Esophagus squamous epithelium (tissue), 5 donors: ENCODE data around the gene KRT7. TPM values are rescaled to one million over a fixed set of nuclear protein-coding genes. Genes with fewer than 3 reads are reported as not detected.

Experiments
- DNase-seq: peaks from one replicate; lab custom pipeline; 2025; lab: John Stamatoyannopoulos, UW
- H3K27ac ChIP-seq, 4 donors: fragments of 200-600 bp; sonication (generic); one replicate each; pipeline ENCODE4 v1.5.1; 2016 to 2019; ENCODE audit warnings: mild to moderate bottlenecking in 1 of 4
- H3K27me3 ChIP-seq, 4 donors: fragments of 200-600 bp; sonication (generic); 1 replicate in 3 of 4; 2 replicates in 1 of 4; pipeline versions ENCODE4 v1.5.1 to v1.6.0; 2017 to 2021; ENCODE audit warnings: antibody characterized with exemption in 1 of 4
- H3K36me3 ChIP-seq, 3 donors: fragments of 200-600 bp; sonication (generic); one replicate each; pipeline ENCODE4 v1.5.1; 2016 to 2019
- H3K4me1 ChIP-seq, 3 donors: fragments of 200-600 bp; sonication (generic); one replicate each; pipeline ENCODE4 v1.5.1; 2017 to 2019
- H3K4me3 ChIP-seq, 4 donors: fragments of 200-600 bp; sonication (generic); 1 replicate in 3 of 4; 2 replicates in 1 of 4; pipeline ENCODE4 v1.5.1; 2016 to 2019; ENCODE audit warnings: mild to moderate bottlenecking in 2 of 4, moderate library complexity in 1 of 4
- H3K9me3 ChIP-seq, 3 donors: fragments of 200-600 bp; sonication (generic); one replicate each; pipeline ENCODE4 v1.5.1; 2016 to 2019
- POLR2A ChIP-seq, 4 donors: fragments of 450-650 bp; IDR thresholded peaks; one replicate each; pipeline ENCODE4 v1.6.1; 2017; ENCODE audit warnings: antibody characterized with exemption in 4 of 4, mild to moderate bottlenecking in 4 of 4, moderate library complexity in 3 of 4
- WGBS, 2 donors: methylation state at CpG; one replicate each; pipeline ENCODE4 v1.1.5; 2018; 5-methylcytosine and 5-hydroxymethylcytosine counted together
- intact Hi-C: fragments of 100-400 bp; cut with DNase I; formaldehyde crosslinking; loops from one replicate; pipeline ENCODE4 v1.15.0; 2022
- total RNA-seq, 4 donors: library from RNA; depleted of rRNA; stranded (reverse); fragments of >200 nt; gene quantifications; one replicate each; pipeline ENCODE4 v1.1.0, GENCODE V29; 2016
- TF ChIP-seq, protein P1 (sequence below), 6 experiments: fragments of 450-650 bp in 4 of 6; fragments of 200-600 bp in 2 of 6; sonication (generic) in 2 of 6; IDR thresholded peaks; one replicate each; pipeline ENCODE4 v1.5.1; 2016 to 2019; ENCODE audit warnings: antibody characterized with exemption in 6 of 6, mild to moderate bottlenecking in 4 of 6, moderate library complexity in 4 of 6
- donor health status: DM: yes; HTN: yes; CAD: no.

Gene KRT7
- total RNA-seq, 4 donors from 2014 or later = 18.7 to 118 (median 64.4) TPM

DNA sequence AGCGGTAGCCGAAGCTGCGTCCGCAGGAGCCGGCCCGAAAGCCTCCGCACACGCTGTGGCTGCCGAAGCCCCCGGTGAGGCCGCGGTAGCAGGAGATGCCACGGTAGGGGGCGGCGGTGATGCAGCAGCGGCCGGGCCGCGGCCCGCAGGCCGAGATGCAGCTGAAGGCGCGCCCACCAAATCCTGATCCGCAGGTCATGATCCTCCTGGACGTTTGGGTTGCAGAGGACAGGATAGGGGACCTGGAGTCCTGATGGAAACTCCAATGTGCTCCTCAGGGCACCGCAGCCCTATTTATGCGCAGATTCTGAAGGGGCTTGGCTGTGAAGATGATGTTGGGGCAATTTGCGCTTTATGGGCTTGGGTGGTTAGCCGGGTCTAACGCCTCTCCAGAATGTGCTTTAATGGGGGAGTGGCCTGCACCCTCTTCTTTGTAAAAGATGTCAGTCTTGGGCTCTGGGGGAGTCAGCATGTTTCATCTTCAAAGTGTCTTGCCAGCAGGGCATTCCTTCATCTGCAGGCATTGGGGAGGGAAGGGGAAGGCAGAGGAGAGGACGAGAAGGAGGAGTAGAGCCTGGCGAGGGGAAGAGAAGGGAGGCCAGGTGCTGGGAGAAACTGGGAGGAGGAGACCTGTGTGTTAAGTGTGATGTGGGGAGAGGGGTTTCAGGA is 58.4 kb downstream of the KRT7 start, which contains the start of gene KRT81:
KRT81 (minus strand) TSS at position 268 of the 669 bp plus-strand sequence; CDS start at position 199, 69 bp downstream.
- no peak within 1 kb of the TSS for H3K27ac ChIP-seq
- 60 to 63% methylated on average over 3 to 18 of the region's 32 CpGs for WGBS, 2 donors
- no peak for DNase-seq
- no peaks in the 10 kb centered on the region for H3K4me1 ChIP-seq
- no peak within 1 kb of the TSS for H3K4me3 ChIP-seq
- H3K9me3 ChIP-seq = no peaks in the 10 kb centered on the region
- intact Hi-C loops = no loop called here
- no peaks in the 10 kb centered on the region for H3K36me3 ChIP-seq
- peaks cover 0 to 34% (median 0%) of the 10 kb centered on the region in 4 donors for H3K27me3 ChIP-seq
- no peak for TF ChIP-seq POLR2A (IDR thresholded peaks at IDR 0.05)
- TF ChIP-seq, protein P1, sequence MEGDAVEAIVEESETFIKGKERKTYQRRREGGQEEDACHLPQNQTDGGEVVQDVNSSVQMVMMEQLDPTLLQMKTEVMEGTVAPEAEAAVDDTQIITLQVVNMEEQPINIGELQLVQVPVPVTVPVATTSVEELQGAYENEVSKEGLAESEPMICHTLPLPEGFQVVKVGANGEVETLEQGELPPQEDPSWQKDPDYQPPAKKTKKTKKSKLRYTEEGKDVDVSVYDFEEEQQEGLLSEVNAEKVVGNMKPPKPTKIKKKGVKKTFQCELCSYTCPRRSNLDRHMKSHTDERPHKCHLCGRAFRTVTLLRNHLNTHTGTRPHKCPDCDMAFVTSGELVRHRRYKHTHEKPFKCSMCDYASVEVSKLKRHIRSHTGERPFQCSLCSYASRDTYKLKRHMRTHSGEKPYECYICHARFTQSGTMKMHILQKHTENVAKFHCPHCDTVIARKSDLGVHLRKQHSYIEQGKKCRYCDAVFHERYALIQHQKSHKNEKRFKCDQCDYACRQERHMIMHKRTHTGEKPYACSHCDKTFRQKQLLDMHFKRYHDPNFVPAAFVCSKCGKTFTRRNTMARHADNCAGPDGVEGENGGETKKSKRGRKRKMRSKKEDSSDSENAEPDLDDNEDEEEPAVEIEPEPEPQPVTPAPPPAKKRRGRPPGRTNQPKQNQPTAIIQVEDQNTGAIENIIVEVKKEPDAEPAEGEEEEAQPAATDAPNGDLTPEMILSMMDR (IDR thresholded peaks at IDR 0.05) = no peak

DNA sequence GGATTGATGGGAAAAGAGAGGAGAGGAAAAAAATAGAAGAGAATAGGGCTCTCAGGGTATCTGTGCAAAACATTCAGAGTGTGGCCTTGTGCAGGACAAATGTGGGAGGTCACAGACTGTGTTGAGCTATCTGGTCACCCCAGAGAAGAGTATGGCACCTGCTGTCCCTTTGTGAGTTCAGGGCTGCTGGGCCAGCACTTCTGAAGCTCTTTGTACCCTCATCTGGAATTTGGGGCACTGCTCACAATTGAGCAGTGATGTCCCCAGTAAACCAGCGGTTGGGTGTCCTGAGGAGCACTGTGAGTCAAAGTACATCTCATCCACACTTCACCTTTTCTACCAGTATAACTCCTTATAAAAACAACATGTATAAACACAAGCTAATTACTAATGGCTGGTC is 60.9 kb downstream of the KRT7 start:
- no peak overlapping the region for H3K4me3 ChIP-seq
- no peak for DNase-seq
- intact Hi-C loops = no loop called here

DNA sequence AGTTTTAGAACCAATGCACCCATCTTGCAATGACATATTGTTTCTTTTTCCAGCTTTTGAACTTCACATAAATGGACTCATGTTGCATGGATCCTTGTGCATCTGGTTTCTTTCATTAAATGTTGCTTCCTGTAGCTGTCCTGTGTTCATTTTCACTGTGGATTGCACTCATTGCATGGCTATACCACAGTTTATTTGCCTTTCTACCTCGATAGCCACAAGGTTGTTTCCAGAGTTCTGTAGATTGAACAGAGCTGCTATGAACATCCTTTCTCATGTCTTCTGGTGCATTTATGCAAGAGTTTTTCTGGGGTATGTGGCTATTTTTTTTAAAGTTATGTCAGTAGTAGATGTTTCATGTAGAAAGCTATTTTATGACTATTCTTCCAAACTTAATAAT is 61.8 kb downstream of the KRT7 start:
- intact Hi-C loops = no loop called here
- WGBS, 2 donors = 35 to 63% methylated on average over 1 of the region's 1 CpG
- TF ChIP-seq, protein P1 (IDR thresholded peaks at IDR 0.05) = no peak
- no peak for TF ChIP-seq POLR2A (IDR thresholded peaks at IDR 0.05)

More for the DNA sequence above, 60.9 kb downstream of the KRT7 start:
- Histone ChIP-seq H3K4me1 (no peaks in the 10 kb centered on the region), H3K27ac (no peak overlapping the region), H3K27me3 (peaks cover 0 to 55% (median 0%) of the 10 kb centered on the region in 4 donors), H3K9me3 (no peaks in the 10 kb centered on the region), H3K36me3 (no peaks in the 10 kb centered on the region)
- WGBS, 2 donors = 100% methylated on average over 1 of the region's 1 CpG; no CpG with 5 or more reads in 1 of the 2 donors
- no peak for TF ChIP-seq POLR2A (IDR thresholded peaks at IDR 0.05)
- TF ChIP-seq, protein P1 (IDR thresholded peaks at IDR 0.05) = no peak

DNA sequence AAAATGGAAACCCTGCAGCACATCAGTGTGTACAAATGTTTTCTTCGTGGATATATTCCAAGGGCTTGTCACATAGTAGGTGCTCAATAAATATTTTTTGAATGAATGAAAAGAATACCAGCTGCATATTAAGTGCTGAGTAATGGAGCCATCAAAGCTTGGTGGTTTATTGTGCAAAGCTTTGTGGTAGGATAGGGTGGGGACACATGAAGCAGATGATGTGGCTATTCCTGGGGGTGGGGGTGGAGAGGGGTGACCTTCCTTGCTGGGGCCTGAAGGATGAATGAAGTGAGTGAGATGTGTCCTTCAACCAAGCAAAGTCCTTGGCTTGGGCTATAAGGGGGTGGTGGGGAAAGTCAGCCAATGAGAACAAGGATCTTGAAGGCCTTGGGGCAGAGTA is 62.6 kb downstream of the KRT7 start:
- TF ChIP-seq, protein P1 (IDR thresholded peaks at IDR 0.05) = no peak
- TF ChIP-seq POLR2A (IDR thresholded peaks at IDR 0.05) = no peak
- Histone ChIP-seq H3K36me3 (no peaks in the 10 kb centered on the region), H3K27ac (no peak overlapping the region), H3K4me3 (no peak overlapping the region), H3K4me1 (no peaks in the 10 kb centered on the region), H3K9me3 (no peaks in the 10 kb centered on the region), H3K27me3 (peaks cover 0 to 60% (median 0%) of the 10 kb centered on the region in 4 donors)
- intact Hi-C loops = no loop called here
- WGBS, 2 donors = 69 to 73% methylated on average over 1 of the region's 1 CpG
- DNase-seq = no peak

More for the DNA sequence above, 61.8 kb downstream of the KRT7 start:
- DNase-seq = no peak
- Histone ChIP-seq H3K27me3 (peaks cover 0 to 60% (median 0%) of the 10 kb centered on the region in 4 donors), H3K4me3 (no peak overlapping the region), H3K4me1 (no peaks in the 10 kb centered on the region), H3K27ac (no peak overlapping the region), H3K9me3 (no peaks in the 10 kb centered on the region), H3K36me3 (no peaks in the 10 kb centered on the region)

DNA sequence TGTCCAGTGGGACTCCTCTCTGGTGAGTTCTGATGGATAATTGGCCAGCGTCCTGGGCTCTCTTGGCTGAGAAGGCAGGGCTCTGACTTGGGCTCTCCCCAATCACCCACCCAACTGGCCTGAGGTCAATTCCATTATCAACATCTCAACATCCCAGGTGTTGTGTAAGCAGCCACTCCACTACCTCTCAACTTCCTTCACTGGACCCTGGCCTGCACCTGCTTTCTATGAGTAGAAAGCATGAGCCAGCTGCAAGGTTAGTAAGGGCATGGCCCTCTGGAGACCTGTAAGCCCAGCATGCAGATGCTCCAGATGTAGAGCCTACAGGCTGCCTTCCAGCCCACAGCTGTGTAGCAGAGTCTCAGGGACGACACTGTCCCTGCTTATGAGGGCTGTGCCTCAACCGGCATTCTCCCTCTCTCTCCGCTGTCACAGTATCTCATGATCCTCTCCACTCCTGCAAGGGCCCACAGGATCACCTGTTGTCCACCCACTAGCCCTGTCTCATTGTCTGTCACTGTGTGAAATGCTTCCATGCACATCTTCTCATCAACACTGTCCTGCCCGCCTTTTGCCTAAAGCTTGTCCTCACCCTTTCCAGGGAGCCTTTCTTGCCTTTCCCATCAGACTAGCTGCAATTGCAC is 63.7 kb downstream of the KRT7 start:
- Histone ChIP-seq H3K27ac (no peak overlapping the region), H3K4me1 (no peaks in the 10 kb centered on the region), H3K27me3 (peaks cover 0 to 57% (median 0%) of the 10 kb centered on the region in 4 donors), H3K9me3 (no peaks in the 10 kb centered on the region), H3K36me3 (no peaks in the 10 kb centered on the region), H3K4me3 (no peak overlapping the region)
- intact Hi-C loops = no loop called here
- no peak for DNase-seq
- WGBS, 2 donors = 79 to 89% methylated on average over 5 of the region's 5 CpGs
- TF ChIP-seq, protein P1 (IDR thresholded peaks at IDR 0.05) = no peak
- no peak for TF ChIP-seq POLR2A (IDR thresholded peaks at IDR 0.05)
